Liver (tissue), 3 donors: ENCODE measurements around the gene FAM13A.

ENCODE experiments used
- FOXA2 ChIP-seq: IDR thresholded peaks from 2 replicates; pipeline ENCODE4 v1.6.1; 2016; ENCODE audit warnings: antibody characterized with exemption
- JUND ChIP-seq, 2 donors: IDR thresholded peaks; 2 replicates each; pipeline ENCODE4 v1.6.1; 2016; ENCODE audit warnings: antibody characterized with exemption in 2 of 2
- NR2F2 ChIP-seq: IDR thresholded peaks from 2 replicates; pipeline ENCODE4 v1.6.1; 2016; ENCODE audit warnings: antibody characterized with exemption
- RAD21 ChIP-seq, 2 donors: IDR thresholded peaks; 2 replicates each; pipeline ENCODE4 v1.6.1; 2016; ENCODE audit warnings: antibody characterized with exemption in 2 of 2, mild to moderate bottlenecking in 2 of 2
- SP1 ChIP-seq: IDR thresholded peaks from 2 replicates; pipeline ENCODE4 v1.6.1; 2018; ENCODE audit warnings: antibody characterized with exemption, mild to moderate bottlenecking
- YY1 ChIP-seq: IDR thresholded peaks from 2 replicates; pipeline ENCODE4 v1.6.1; 2016; ENCODE audit warnings: antibody characterized with exemption, mild to moderate bottlenecking
- TF ChIP-seq, protein P1 (sequence below): fragments of 150-350 bp; IDR thresholded peaks from 2 replicates; pipeline ENCODE4 v1.5.1; 2017; ENCODE audit warnings: improper control_type of control experiment, low read depth, low read length; ENCODE audit not compliant: missing input control
- TF ChIP-seq, protein P2 (sequence below): IDR thresholded peaks from 2 replicates; pipeline ENCODE4 v1.6.1; 2016; ENCODE audit warnings: antibody characterized with exemption
- donor health status: healthy.
- donor health status: healthy.

DNA sequence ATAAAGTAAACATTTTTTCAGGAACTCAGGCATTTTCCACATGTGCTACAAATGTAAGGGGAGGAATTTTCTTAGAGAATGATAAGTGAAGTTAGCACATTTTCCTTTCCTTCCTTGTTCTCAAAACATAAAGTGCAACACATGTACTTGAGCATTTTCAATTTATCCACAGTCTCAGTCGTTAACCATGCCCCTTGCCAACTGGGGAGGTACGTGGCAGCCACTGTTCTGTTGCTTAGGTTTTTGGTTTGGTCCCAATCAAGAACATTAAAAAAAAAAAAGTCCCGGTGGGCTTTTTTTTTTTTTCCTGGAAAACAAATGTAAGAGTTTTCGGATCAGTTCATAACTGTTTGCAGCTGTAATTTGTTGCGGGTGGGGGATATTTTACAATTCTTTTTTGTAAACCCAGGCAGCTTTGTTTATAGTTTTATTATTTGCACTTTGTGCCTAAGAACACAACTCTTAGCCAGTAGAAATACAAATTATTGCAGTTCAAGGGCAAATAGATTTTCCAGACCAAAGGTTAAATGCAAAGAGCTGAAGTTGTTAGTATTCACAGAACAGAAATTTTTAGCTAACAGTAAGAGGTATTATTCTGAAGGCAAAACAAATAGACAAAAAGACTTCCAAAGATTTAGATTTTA lies 247.3 kb downstream of the FAM13A start:
- TF ChIP-seq FOXA2 (no peak), YY1 (no peak), JUND (IDR thresholded peaks at IDR 0.05) (peak in 1 of 2 donors; percentile 7), NR2F2 (no peak), SP1 (peak; percentile 81), RAD21 (IDR thresholded peaks at IDR 0.05) (peak in 1 of 2 donors; percentile 10)
- TF ChIP-seq, protein P1, sequence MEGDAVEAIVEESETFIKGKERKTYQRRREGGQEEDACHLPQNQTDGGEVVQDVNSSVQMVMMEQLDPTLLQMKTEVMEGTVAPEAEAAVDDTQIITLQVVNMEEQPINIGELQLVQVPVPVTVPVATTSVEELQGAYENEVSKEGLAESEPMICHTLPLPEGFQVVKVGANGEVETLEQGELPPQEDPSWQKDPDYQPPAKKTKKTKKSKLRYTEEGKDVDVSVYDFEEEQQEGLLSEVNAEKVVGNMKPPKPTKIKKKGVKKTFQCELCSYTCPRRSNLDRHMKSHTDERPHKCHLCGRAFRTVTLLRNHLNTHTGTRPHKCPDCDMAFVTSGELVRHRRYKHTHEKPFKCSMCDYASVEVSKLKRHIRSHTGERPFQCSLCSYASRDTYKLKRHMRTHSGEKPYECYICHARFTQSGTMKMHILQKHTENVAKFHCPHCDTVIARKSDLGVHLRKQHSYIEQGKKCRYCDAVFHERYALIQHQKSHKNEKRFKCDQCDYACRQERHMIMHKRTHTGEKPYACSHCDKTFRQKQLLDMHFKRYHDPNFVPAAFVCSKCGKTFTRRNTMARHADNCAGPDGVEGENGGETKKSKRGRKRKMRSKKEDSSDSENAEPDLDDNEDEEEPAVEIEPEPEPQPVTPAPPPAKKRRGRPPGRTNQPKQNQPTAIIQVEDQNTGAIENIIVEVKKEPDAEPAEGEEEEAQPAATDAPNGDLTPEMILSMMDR, result no peak
- TF ChIP-seq, protein P2, sequence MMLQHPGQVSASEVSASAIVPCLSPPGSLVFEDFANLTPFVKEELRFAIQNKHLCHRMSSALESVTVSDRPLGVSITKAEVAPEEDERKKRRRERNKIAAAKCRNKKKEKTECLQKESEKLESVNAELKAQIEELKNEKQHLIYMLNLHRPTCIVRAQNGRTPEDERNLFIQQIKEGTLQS, result no peak
